HepG2 (cell line): ENCODE data around the gene MED13L. TPM values are rescaled to one million over a fixed set of nuclear protein-coding genes. Genes with fewer than 3 reads are reported as not detected.

Experiments
- ATAC-seq: fragments of 200-7000 bp; cut with Tn5 transposase; 3 replicates; pipeline ENCODE4 v1.9.1; 2020; ENCODE audit warnings: mild to moderate bottlenecking, moderate library complexity
- BruUV-seq: library from RNA; stranded (reverse); fragments of 400-500 nt; replicated peaks from 2 replicates; lab custom pipeline; 2021; lab: Mats Ljungman, UMichigan
- CTCF ChIA-PET: fragments of 300-600 bp; formaldehyde crosslinking; extraction: SDS; loops from one replicate; lab custom pipeline; 2021; ENCODE audit warnings: low total read pairs, inconsistent platforms, low intra/inter-chr PET ratio; lab: Yijun Ruan, JAX
- POLR2A ChIA-PET: fragments of 350-600 bp; sonication (Branson Sonifier 250); formaldehyde crosslinking; loops from one replicate; lab custom pipeline; 2020; ENCODE audit warnings: antibody characterized with exemption, inconsistent platforms; lab: Yijun Ruan, JAX
- DNase-seq: peaks from one replicate; pipeline ENCODE4 v3.0.0-alpha.2; 2015; ENCODE audit warnings: low spot score
- FAIRE-seq: peaks from 3 replicates; lab custom pipeline; 2011; peaks lifted over from hg19 to GRCh38; lab: Jason Lieb, UNC
- H2AFZ ChIP-seq: one replicate; pipeline ENCODE4 v1.6.1; 2011; ENCODE audit warnings: low read length, inconsistent platforms
- H3K27ac ChIP-seq: fragments of 300-600 bp; 3 replicates; pipeline ENCODE4 v1.8.0; 2011; ENCODE audit warnings: mixed run types, mild to moderate bottlenecking, mixed read lengths, low read length, inconsistent platforms; ENCODE audit not compliant: insufficient read depth; ENCODE audit errors: extremely low read length
- H3K27me3 ChIP-seq, 2 experiments: fragments of 200-600 bp in 1 of 2; 2 replicates in 1 of 2; 3 replicates in 1 of 2; pipeline versions ENCODE4 v1.6.0 to v1.8.0; 2011; ENCODE audit warnings: low read length in 2 of 2, mild to moderate bottlenecking in 2 of 2, moderate library complexity in 2 of 2, inconsistent platforms in 1 of 2; ENCODE audit not compliant: insufficient read depth in 2 of 2, control insufficient read depth in 1 of 2
- H3K36me3 ChIP-seq, 2 experiments: fragments of 200-600 bp in 1 of 2; replicated peaks in 1 of 2; 2 replicates in 1 of 2; 3 replicates in 1 of 2; pipeline versions ENCODE4 v1.5.1 to v1.8.0; 2011; ENCODE audit warnings: low read length in 2 of 2, inconsistent platforms in 1 of 2; ENCODE audit not compliant: insufficient read depth in 2 of 2, control insufficient read depth in 1 of 2
- H3K4me1 ChIP-seq: 2 replicates; pipeline ENCODE4 v1.5.1; 2012; ENCODE audit warnings: low read length, inconsistent platforms; ENCODE audit not compliant: insufficient read depth
- H3K4me2 ChIP-seq: 2 replicates; pipeline ENCODE4 v1.6.0; 2011; ENCODE audit warnings: low read depth, low read length, inconsistent platforms
- H3K4me3 ChIP-seq, 3 experiments: fragments of 200-600 bp in 1 of 3; sonication (generic), shearing (Covaris generic) in 1 of 3; replicated peaks in 1 of 3; 2 replicates each; pipeline ENCODE4 v1.5.1; 2011 to 2016; ENCODE audit warnings: low read length in 3 of 3, inconsistent platforms in 2 of 3, low read depth in 2 of 3, mild to moderate bottlenecking in 2 of 3, control low read depth in 1 of 3, mixed read lengths in 1 of 3; ENCODE audit not compliant: insufficient read depth in 1 of 3
- H3K79me2 ChIP-seq: one replicate; pipeline ENCODE4 v1.6.1; 2011; ENCODE audit warnings: low read length, inconsistent platforms; ENCODE audit not compliant: insufficient read depth
- H3K9ac ChIP-seq: 2 replicates; pipeline ENCODE4 v1.6.0; 2011; ENCODE audit warnings: mild to moderate bottlenecking, low read depth, low read length, inconsistent platforms; ENCODE audit not compliant: insufficient read depth
- H3K9me3 ChIP-seq: 2 replicates; pipeline ENCODE4 v1.5.1; 2012; ENCODE audit warnings: mild to moderate bottlenecking, low read length
- H4K20me1 ChIP-seq: 2 replicates; pipeline ENCODE4 v1.6.0; 2011; ENCODE audit warnings: inconsistent platforms, mild to moderate bottlenecking, low read length, moderate library complexity; ENCODE audit not compliant: insufficient read depth
- ELF1 ChIP-seq: sonication (generic); formaldehyde crosslinking; IDR thresholded peaks from 2 replicates; pipeline ENCODE4 v1.4.0; 2020; ENCODE audit warnings: missing genetic modification reagents
- NCOA1 ChIP-seq: sonication (generic); formaldehyde crosslinking; IDR thresholded peaks from 2 replicates; pipeline ENCODE4 v1.9.0; 2021; ENCODE audit warnings: missing genetic modification reagents
- ONECUT2 ChIP-seq: sonication (generic); formaldehyde crosslinking; IDR thresholded peaks from 2 replicates; pipeline ENCODE4 v1.4.0; 2020; ENCODE audit warnings: missing genetic modification reagents
- PAX8 ChIP-seq: sonication (generic); formaldehyde crosslinking; IDR thresholded peaks from 2 replicates; pipeline ENCODE4 v1.8.0; 2022; ENCODE audit warnings: mild to moderate bottlenecking, missing genetic modification reagents, borderline replicate concordance
- RFX3 ChIP-seq: IDR thresholded peaks from 2 replicates; pipeline ENCODE4 v1.6.1; 2016; ENCODE audit warnings: missing biosample characterization, missing genetic modification reagents
- ZFP36 ChIP-seq: fragments of 150-350 bp; IDR thresholded peaks from 2 replicates; pipeline ENCODE4 v1.6.1; 2018; ENCODE audit warnings: borderline replicate concordance, low read length, low read depth; ENCODE audit not compliant: partially characterized antibody
- ZFP62 ChIP-seq: sonication (generic); formaldehyde crosslinking; IDR thresholded peaks from 2 replicates; pipeline ENCODE4 v1.4.0; 2020; ENCODE audit warnings: missing genetic modification reagents
- ZNF256 ChIP-seq: sonication (generic); formaldehyde crosslinking; conservative IDR thresholded peaks from 2 replicates; pipeline ENCODE4 v1.4.0; 2020; ENCODE audit warnings: missing genetic modification reagents
- ZNF564 ChIP-seq: sonication (generic); formaldehyde crosslinking; IDR thresholded peaks from 2 replicates; pipeline ENCODE4 v1.8.1; 2023; ENCODE audit warnings: mild to moderate bottlenecking, missing genetic modification reagents
- WGBS: methylation state at CpG from one replicate; pipeline ENCODE4 v1.1.6; 2017; ENCODE audit warnings: low lambda C conversion rate; 5-methylcytosine and 5-hydroxymethylcytosine counted together
- in situ Hi-C: cut with HindIII; loops from 2 replicates; pipeline ENCODE4 v1.10.0; 2017; ENCODE audit warnings: low pct_unique_long_range_greater_than_20kb; ENCODE audit not compliant: extremely low pct_ligation_motif_present
- intact Hi-C: fragments of 100-400 bp; cut with micrococcal nuclease; formaldehyde crosslinking; loops from one replicate; pipeline ENCODE4 v1.10.0; 2022; ENCODE audit not compliant: unreplicated experiment
- polyA plus RNA-seq, 8 experiments: library from polyadenylated mRNA; depleted of rRNA in 3 of 8; stranded (reverse) in 7 of 8; unstranded in 1 of 8; fragments of >200 nt; fragmentation: Illumina TruSeq in 4 of 8; extraction: Trizol in 4 of 8; gene quantifications; 2 replicates each; pipeline versions ENCODE4 v1.2.1 to v1.2.3, GENCODE V29; 2011 to 2016; ENCODE audit warnings: low read depth in 4 of 8, missing spikeins in 1 of 8, mixed read lengths in 1 of 8; ENCODE audit not compliant: insufficient read depth in 1 of 8
- total RNA-seq, 5 experiments: library from RNA; depleted of rRNA; stranded (reverse); fragments of >200 nt; fragmentation: Illumina TruSeq; extraction: Trizol; gene quantifications; 2 replicates each; pipeline ENCODE4 v1.2.3, GENCODE V29; 2016; ENCODE audit warnings: low read depth in 1 of 5
- TF ChIP-seq, protein P1 (sequence below): sonication (generic); formaldehyde crosslinking; IDR thresholded peaks from 2 replicates; pipeline ENCODE4 v1.8.1; 2022; ENCODE audit warnings: low read depth, mild to moderate bottlenecking, missing genetic modification reagents
- TF ChIP-seq, protein P2 (sequence below): sonication (generic); formaldehyde crosslinking; IDR thresholded peaks from 2 replicates; pipeline ENCODE4 v1.8.1; 2023; ENCODE audit warnings: mild to moderate bottlenecking, missing genetic modification reagents
- TF ChIP-seq, protein P3 (sequence below): sonication (generic); formaldehyde crosslinking; IDR thresholded peaks from 2 replicates; pipeline ENCODE4 v1.5.0; 2020; ENCODE audit warnings: missing genetic modification reagents

MED13L gene
- total and polyA plus RNA-seq, 2 of the 13 experiments (the other 11 are each of a cell fraction or from before 2014, with no cell fraction given): 24.8 to 38.9 TPM

DNA sequence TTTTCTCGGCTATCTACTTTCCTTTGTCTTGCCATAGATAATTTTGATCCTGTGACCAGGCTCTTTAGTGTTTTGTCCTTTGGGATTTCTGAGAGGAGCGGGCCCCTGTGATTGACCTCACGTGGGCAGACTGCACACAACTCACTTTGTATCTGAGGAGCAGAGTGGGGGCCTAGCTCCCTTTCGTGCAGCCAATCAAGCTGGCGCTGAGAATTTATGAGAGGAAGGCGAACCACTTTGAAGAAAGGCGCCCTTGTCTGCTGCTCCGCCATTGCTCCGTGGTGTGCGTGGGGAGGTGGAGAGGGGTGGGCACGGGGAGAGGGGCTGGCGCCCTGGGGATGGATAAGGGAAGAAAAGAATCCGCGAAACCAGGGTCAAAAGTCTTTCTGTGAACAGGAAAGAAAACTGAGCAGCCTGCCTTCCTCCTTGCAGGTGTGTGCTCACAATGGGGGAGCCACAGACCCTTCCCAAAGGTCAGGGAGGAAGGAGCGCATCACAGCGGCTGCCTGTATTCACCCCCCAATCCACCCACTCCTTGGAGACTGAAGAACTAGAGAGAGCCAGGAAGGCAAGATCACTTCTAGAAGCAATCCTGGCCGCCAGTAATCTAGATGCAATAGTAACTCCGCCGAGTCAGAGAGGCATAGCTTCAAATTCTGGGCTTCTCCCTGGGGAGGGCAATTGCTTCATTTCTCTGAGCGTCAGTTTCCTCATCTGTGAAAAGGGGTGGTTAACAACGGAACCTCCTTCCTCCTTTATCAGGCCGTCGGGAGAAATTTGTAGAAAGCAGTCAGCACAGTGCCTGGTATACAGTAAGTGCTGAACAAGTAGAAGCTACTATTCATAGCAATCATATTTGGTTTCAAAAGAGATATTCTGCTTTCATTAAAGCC lies 24.9 kb upstream of the MED13L start (continued):
- TF ChIP-seq, protein P1, sequence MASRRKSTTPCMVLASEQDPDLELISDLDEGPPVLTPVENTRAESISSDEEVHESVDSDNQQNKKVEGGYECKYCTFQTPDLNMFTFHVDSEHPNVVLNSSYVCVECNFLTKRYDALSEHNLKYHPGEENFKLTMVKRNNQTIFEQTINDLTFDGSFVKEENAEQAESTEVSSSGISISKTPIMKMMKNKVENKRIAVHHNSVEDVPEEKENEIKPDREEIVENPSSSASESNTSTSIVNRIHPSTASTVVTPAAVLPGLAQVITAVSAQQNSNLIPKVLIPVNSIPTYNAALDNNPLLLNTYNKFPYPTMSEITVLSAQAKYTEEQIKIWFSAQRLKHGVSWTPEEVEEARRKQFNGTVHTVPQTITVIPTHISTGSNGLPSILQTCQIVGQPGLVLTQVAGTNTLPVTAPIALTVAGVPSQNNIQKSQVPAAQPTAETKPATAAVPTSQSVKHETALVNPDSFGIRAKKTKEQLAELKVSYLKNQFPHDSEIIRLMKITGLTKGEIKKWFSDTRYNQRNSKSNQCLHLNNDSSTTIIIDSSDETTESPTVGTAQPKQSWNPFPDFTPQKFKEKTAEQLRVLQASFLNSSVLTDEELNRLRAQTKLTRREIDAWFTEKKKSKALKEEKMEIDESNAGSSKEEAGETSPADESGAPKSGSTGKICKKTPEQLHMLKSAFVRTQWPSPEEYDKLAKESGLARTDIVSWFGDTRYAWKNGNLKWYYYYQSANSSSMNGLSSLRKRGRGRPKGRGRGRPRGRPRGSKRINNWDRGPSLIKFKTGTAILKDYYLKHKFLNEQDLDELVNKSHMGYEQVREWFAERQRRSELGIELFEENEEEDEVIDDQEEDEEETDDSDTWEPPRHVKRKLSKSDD (CRISPR knock-in tag): no peak
- no peak for TF ChIP-seq ZFP62 (CRISPR knock-in tag)

DNA sequence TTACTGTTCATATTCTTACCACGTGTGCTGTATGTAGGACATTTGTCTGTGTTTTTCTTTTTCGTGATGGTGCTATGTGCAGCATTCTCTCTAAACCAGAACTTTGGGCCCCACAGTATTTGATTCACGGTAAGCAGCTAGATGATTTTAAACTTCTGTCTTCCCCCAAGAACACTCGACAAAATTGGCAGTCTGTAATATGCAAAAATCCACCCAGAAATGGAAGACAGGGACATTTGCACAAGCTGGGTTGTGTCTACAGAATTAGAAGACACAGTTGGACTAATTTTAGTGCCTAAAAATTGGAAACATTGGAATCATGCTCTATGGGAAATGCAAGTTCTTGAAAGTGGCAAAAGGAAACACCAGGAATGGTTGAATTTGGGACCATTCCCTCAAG lies 24.1 kb upstream of the MED13L start:
- H3K27me3 ChIP-seq: peaks cover 0 to 25% of the 10 kb centered on the region in 2 experiments; a peak in 3 of 5 replicates
- no peak overlapping the region for H3K4me2 ChIP-seq
- H4K20me1 ChIP-seq: no peaks in the 10 kb centered on the region
- H3K27ac ChIP-seq: no peak overlapping the region
- no peaks in the 10 kb centered on the region for H3K9me3 ChIP-seq
- no peaks in the 10 kb centered on the region for H3K4me1 ChIP-seq
- ChIA-PET CTCF (no interaction called here), POLR2A (no interaction called here)
- BruUV-seq: no TSS peak
- WGBS: 10% methylated on average over 4 of the region's 4 CpGs
- FAIRE-seq (no peak), DNase-seq (no peak), ATAC-seq (no peak)
- H3K36me3 ChIP-seq: no peaks in the 10 kb centered on the region
- in situ Hi-C loops (no loop called here), intact Hi-C loops (no loop called here)
- H3K4me3 ChIP-seq: no peak overlapping the region
- H3K79me2 ChIP-seq: no peaks in the 10 kb centered on the region
- no peak overlapping the region for H3K9ac ChIP-seq
- H2AFZ ChIP-seq: no peak overlapping the region
- no peak for TF ChIP-seq ONECUT2
- TF ChIP-seq PAX8 (CRISPR knock-in tag): no peak
- TF ChIP-seq RFX3: no peak
- TF ChIP-seq, protein P2, sequence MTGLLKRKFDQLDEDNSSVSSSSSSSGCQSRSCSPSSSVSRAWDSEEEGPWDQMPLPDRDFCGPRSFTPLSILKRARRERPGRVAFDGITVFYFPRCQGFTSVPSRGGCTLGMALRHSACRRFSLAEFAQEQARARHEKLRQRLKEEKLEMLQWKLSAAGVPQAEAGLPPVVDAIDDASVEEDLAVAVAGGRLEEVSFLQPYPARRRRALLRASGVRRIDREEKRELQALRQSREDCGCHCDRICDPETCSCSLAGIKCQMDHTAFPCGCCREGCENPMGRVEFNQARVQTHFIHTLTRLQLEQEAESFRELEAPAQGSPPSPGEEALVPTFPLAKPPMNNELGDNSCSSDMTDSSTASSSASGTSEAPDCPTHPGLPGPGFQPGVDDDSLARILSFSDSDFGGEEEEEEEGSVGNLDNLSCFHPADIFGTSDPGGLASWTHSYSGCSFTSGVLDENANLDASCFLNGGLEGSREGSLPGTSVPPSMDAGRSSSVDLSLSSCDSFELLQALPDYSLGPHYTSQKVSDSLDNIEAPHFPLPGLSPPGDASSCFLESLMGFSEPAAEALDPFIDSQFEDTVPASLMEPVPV (CRISPR knock-in tag): no peak
- no peak for TF ChIP-seq ZFP36
- TF ChIP-seq ZNF564 (CRISPR knock-in tag): no peak
- no peak for TF ChIP-seq ZNF256
- TF ChIP-seq, protein P3, sequence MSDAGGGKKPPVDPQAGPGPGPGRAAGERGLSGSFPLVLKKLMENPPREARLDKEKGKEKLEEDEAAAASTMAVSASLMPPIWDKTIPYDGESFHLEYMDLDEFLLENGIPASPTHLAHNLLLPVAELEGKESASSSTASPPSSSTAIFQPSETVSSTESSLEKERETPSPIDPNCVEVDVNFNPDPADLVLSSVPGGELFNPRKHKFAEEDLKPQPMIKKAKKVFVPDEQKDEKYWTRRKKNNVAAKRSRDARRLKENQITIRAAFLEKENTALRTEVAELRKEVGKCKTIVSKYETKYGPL (CRISPR knock-in tag): no peak
- TF ChIP-seq NCOA1 (CRISPR knock-in tag): no peak
- no peak for TF ChIP-seq ELF1
